ENCODE results near the gene CCDC157. TPM values are rescaled to one million over a fixed set of nuclear protein-coding genes. Genes with fewer than 3 reads are reported as not detected.
"Not testable (repeated sequence)": the region's sequence is repeated elsewhere in the genome, so short reads cannot be mapped to it uniquely, and the experiment has no call there.

Gene CCDC157
- total RNA-seq, 1 donor from 2014 or later, result 1.7 TPM

DNA sequence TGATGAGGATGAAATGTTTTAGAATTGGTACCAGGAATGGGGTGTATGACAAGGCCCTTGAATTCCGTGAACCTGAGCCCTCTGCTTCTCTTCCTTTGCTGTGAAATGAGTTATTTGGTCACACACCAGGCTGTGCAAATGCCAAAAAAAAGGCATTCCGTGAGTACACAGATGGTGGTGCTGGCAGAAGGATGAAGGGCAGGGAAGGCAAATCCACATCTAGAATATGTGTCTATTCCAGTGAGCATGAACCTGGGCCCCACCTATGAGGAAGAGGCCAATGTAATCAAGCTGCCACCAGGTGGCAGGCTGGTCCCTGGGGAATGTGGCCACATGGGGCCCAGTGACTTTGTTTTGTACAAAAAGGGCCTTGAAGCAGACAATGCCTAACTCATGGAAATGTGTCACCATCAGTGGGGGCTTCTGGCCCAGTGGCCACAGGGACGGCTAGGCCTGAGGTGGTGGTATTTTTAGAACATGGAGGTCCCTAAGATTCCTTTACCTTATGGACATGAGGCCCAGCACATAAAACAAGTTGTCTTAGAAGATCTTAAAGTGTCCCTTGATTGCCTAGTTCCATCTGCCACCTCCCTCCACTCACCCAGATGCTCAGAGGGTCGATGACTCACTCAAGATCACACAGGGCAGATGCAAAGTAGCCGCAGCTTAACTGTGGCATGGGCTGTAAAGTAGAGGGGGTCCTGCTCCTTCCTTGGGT, 34.3 kb downstream of the CCDC157 start:
- peak; percentile 55 for DNase-seq (ENCODE audit: low spot score)

GRCh38 chr22:30392661-30393321, 36.0 kb downstream of the CCDC157 start:
- no peak for DNase-seq (ENCODE audit: low spot score)

DNA sequence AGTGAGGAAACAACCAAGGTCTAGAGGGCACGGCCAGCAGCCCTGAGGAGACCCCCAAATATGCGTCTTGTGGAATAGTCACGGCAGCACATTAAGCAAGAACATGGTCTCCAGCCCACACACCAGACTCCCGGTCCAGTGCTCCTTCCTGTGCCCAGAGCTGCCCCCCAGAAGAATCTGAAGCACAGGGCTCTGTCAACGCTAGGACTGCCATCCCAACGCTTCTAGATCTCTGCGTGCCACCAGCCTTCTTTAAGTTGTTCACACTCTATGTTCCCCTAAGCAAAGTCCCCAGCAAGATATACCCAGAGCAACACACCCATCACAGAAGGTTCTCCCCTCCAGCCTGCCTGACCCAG, 36.5 kb downstream of the CCDC157 start:
- no peak for DNase-seq (ENCODE audit: low spot score)

- no peak for DNase-seq (ENCODE audit: low spot score)
Measured at GRCh38 chr22:30393885-30394284, 37.1 kb downstream of the CCDC157 start.

GRCh38 chr22:30396871-30397655, 40.3 kb downstream of the CCDC157 start, which contains the start of gene SEC14L2:
SEC14L2 (plus strand) TSS chr22:30397018; CDS start chr22:30397117, 99 bp downstream.
- peak; percentile 65 for DNase-seq (ENCODE audit: low spot score)

DNA sequence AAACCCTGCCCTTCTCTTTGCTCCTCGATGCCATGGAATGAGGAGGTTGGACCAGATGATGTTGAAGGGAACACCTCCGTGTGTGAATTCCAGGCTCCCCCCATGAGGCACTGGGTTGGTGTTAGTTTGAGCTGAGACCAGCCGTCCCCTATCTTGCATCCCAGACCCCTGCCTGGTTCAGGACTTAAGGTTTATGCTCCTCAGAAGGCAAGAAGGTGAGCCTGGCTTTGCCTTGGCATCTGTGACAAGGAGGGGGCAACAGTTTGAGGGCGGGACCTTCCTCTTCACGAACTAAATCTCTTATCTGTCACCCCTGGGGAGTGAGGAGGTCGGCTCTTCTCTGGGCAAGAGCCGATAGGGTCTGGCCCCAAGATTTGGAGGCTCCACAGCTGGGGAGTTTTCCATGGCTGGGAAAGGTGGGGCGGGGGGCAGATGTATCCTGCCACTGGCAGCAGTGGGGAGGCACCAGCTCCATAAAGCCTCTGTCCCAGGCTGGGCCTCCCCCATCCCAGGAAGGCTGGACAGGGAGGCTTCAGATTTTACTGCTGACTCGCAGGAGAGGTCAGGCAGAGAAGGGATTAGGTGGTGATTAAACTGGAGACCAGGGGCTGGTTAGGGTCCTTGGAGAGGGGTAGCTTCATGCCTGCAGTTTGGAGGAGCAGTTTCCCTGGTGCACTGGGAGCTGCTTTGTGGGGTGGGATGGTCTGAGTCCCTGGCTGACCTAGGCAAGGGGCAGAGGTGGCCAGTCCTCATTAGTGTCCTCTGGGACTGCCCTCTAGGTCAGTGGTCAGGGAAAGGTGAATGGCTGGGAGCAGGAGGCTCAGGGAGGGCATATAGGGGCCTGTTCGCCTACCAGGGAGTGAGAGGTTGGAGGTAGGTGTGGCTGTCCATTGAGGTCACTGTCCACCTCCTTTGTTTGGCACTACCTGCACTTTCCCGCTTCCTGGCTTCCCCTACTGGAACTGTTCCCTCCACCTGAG, 41.1 kb downstream of the CCDC157 start:
- peak; percentile 15 for DNase-seq (ENCODE audit: low spot score)

DNA sequence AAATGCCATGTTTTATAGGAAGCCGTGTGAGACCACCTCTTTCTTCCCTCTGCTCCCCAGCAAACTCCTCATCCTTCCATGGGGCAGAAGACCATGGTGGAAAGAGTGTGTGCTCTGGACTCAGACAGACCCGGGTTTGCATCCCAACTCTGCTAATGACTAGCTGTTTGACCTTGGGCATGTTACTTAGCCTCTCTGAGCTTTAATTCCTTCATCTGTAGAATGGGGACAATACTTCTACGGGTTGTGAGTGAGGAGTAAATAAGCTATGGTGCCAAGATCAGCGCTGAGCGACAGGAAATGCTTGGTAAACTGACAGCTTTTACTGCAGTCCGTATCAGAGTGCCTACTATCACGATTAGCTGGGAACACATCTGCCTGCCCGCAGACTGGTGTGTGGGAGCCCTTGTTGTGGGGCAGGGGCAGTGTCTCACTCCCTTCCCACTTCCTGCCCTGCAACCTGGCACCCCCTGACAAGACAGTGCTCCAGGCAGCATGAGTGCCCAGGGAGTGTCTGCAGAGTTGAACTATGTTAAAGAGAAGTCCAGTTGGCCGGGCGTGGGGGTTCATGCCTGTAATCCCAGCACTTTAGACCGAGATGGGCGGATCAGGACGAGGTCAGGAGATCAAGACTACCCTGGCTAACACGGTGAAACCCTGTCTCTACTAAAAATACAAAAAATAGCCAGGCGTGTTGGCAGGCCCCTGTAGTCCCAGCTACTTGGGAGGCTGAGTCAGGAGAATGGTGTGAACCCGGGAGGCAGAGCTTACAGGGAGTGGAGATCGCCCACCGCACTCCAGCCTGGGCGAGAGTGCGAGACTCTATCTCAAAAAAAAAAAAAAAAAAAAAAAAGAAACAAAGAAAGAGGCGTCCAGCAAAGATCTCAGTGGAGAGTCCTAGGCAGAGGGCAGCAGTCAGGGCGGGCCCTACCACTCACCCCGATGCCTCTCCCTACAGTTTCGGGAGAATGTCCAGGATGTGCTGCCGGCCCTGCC, 42.2 kb downstream of the CCDC157 start:
- DNase-seq (ENCODE audit: low spot score), result no peak

DNA sequence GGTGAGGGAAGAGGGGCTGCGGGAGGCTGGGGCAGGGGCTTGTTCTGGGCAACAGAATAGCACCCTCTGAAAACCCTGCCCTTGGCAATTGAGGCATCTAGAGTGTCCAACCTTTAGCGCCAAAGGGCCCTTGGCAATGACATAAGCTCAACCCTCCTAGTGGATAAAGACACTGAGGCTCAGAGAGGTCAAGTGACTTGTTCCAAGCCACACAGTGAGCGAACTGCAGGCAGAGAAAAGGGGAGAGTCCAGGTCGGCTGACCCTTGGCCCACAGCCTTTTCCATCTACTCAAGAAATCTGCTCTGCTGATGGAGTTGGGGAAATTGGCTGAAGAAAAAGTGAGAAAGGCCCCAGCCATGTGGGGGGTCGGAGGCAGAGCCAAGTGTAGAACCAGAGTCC, 42.9 kb downstream of the CCDC157 start:
- DNase-seq (ENCODE audit: low spot score), result no peak

- no peak for DNase-seq (ENCODE audit: low spot score)
Measured at GRCh38 chr22:30400159-30400558, 43.4 kb downstream of the CCDC157 start.

DNA sequence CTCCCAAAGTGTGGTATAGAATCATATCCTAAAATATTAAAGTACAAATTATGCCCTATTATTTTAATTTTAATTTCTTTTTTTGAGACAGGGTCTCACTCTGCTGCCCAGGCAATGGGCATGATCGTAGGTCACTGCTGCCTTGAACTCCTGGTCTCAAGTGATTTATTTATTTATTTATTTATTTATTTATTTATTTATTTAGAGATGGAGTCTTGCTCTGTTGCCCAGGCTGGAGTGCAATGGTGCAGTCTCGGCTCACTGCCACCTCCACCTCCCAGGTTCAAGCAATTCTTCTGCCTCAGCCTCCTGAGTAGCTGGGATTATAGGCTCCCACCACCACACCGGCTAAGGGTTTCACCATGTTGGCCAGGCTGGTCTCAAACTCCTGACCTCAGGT, 44.2 kb downstream of the CCDC157 start:
- not testable (repeated sequence) for DNase-seq (ENCODE audit: low spot score)

DNA sequence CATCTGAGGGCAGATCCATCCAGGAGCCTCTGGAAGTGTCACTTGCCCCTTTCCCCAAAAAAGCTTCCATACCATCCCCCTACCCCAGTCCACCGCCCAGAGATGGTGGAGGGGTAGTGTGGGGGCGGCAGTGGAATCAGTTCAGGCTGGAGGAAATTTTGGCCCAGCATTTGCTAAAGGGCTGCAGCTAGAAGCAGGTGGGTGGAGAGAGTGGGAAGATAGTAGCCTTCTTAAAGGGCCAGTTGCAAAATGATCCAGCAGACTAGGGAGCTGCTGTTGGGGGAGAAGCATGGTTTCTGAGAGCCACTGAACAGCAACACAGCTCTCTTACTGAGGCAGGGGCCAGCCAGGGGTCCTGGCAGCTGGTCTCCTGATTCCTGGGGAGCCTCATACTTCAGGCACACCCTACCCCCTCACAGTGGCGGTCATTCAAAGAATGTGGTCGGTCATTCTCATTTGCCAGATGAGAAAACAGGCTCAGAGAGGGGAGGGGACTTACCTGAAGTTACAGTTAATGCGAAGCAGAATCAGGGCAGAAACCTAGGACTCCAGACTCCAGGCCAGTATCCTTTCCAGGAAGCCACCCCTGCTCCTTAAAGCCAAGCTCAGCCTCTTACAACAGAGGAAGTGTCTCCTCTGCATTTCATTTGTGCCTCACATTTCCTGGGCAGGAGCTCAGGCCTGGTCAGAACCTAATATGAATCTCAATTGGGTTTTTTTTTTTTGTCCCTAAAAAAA, 45.4 kb downstream of the CCDC157 start:
- DNase-seq (ENCODE audit: low spot score), result no peak

GRCh38 chr22:30402766-30403104, 45.9 kb downstream of the CCDC157 start:
- not testable (repeated sequence) for DNase-seq (ENCODE audit: low spot score)

DNA sequence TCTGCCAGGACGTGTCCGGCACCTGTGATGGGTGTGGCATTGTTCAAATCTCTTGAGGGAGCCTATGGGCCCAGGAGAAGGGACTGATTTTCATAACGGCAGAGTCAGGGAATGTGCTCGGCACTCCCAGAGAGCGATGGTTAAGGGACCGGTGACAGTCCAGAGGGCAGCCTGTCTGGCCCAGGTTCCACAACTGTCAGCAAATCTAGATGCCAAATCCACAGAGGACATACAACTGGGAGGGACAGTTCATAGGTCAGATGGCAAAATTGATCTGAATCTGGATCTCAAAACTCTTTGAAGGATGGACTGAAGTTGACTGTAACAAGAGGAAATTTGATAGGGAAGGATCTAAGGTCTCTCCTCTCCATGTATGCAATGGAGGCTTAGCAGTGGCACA, 47.5 kb downstream of the CCDC157 start:
- DNase-seq (ENCODE audit: low spot score), result no peak

- no peak for DNase-seq (ENCODE audit: low spot score)
Measured at GRCh38 chr22:30405731-30406130, 48.9 kb downstream of the CCDC157 start.

DNA sequence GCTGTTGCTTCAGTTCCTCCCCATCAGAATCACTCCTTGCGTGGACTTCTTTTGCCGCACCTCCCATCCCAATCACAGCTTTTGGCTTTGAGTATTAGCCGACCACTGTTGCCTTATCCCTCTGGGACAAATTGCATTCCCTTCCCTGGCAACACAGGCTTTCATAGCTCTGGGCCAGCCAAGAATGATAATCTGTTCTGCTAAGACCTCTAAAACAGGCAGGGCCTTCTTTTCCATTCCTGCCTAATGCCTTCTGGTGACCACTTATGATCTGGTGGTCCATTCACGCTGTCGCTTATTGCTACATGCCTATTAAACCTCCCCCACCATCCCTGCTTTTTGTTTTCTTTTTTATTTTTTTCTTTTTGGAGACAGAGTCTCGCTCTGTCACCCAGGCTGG, 49.6 kb downstream of the CCDC157 start:
- no peak for DNase-seq (ENCODE audit: low spot score)

DNA sequence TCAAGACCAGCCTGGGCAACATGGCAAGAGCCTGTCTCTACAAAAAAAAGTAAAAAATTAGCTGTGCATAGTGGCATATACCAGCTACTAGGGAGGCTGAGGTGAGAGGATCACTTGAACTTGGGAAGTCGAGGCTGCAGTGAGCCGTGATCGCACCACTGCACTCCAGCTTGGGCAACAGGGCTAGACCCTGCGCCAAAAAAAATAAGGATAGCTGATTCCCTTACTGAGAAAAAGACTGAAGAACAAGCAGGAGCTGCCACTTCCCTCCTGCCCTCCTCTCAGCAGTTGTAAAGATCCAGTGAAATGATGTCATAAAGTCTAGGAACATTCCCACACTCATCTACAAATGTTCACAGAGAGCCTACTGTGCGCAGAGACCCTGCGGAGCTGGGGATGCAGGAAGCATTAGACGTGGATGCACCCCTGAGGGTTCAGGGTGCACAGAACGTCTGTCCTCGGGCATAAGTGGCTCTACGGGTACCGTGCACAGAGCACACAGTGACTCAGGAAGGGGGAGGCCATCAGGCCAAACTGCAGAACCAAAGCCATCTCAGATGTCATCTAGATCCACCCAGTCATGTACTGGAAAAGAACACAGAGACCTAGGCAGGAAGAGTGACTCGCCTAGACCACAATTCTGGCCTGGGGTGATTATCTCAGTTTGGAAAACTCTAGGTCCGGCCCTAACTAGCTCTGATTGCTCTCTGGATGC, 51.7 kb downstream of the CCDC157 start:
- DNase-seq (ENCODE audit: low spot score), result no peak

GRCh38 chr22:30411780-30412179, 55.0 kb downstream of the CCDC157 start:
- DNase-seq (ENCODE audit: low spot score), result no peak

- DNase-seq (ENCODE audit: low spot score), result no peak
Measured at GRCh38 chr22:30413001-30413400, 56.2 kb downstream of the CCDC157 start.

All from umbilical cord (tissue), 2 donors.